Measurements from ENCODE around the gene CNOT10.

The CNOT10 gene

DNA sequence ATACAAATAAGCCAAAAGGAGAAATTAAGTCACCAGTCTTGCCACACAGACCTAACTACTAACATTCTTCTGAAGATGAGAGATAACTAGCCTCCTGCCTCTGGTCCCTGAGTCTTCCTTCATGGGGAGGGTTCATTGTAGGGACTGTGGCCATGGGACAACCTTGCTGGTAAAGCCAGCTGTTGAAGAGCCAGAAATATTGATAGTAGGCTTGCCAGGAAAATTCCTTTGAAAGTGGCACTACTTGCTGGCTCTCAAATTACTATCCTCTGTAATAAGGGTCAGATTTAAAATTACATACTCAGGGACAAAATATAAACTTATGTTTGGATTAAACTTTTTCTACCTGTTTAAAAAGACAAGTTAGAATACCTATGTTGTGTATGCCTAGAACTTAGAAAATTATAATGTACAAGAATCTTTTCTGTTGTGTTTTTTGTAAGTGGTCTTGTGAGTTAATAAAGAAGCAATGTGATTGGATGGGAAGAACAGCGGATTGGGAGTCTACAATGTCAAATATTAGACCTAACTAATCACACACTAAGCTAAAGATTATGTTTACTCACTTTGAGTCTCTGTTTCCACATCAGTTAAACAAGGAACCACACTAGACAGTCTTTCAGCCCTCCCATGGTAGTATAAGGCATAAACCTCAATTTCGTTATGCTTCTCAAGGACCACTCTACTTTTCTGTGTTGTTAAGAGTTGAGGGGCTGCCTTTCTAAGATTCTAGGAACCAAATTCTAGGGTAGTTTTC lies 72.8 kb downstream of the CNOT10 start:
- TF ChIP-seq, protein P1, sequence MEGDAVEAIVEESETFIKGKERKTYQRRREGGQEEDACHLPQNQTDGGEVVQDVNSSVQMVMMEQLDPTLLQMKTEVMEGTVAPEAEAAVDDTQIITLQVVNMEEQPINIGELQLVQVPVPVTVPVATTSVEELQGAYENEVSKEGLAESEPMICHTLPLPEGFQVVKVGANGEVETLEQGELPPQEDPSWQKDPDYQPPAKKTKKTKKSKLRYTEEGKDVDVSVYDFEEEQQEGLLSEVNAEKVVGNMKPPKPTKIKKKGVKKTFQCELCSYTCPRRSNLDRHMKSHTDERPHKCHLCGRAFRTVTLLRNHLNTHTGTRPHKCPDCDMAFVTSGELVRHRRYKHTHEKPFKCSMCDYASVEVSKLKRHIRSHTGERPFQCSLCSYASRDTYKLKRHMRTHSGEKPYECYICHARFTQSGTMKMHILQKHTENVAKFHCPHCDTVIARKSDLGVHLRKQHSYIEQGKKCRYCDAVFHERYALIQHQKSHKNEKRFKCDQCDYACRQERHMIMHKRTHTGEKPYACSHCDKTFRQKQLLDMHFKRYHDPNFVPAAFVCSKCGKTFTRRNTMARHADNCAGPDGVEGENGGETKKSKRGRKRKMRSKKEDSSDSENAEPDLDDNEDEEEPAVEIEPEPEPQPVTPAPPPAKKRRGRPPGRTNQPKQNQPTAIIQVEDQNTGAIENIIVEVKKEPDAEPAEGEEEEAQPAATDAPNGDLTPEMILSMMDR (IDR thresholded peaks at IDR 0.05; ENCODE audit: low read depth, low read length): no peak
- no peak overlapping the region for H3K4me3 ChIP-seq (ENCODE audit: low read depth, low read length)

DNA sequence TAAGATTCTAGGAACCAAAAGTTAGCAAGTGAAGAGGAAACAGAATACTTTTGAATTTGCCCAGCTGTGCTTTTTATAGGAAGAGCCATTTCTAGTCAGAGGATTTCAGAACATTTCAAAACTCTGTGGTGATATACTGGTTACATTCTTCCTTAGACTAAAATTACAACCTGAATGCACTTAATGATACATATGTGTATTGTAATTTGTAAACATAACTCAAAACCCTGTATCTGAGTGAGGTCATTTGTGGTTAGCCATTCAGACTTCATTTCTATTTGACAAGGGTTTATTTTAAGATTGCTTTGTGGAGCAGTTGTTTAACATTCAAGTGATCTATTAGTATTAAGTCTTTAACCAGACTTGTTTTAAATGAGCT lies 73.4 kb downstream of the CNOT10 start:
- TF ChIP-seq, protein P1 (IDR thresholded peaks at IDR 0.05; ENCODE audit: low read depth, low read length): no peak
- no peak overlapping the region for H3K4me3 ChIP-seq (ENCODE audit: low read depth, low read length)

- no peak overlapping the region for H3K4me3 ChIP-seq (ENCODE audit: low read depth, low read length)
- TF ChIP-seq, protein P1 (IDR thresholded peaks at IDR 0.05; ENCODE audit: low read depth, low read length): no peak
Observed at GRCh38 chr3:32759342-32759741, 74.4 kb downstream of the CNOT10 start.

GRCh38 chr3:32764481-32764880 lies 79.5 kb downstream of the CNOT10 start:
- no peak overlapping the region for H3K4me3 ChIP-seq (ENCODE audit: low read depth, low read length)
- TF ChIP-seq, protein P1 (IDR thresholded peaks at IDR 0.05; ENCODE audit: low read depth, low read length): no peak

DNA sequence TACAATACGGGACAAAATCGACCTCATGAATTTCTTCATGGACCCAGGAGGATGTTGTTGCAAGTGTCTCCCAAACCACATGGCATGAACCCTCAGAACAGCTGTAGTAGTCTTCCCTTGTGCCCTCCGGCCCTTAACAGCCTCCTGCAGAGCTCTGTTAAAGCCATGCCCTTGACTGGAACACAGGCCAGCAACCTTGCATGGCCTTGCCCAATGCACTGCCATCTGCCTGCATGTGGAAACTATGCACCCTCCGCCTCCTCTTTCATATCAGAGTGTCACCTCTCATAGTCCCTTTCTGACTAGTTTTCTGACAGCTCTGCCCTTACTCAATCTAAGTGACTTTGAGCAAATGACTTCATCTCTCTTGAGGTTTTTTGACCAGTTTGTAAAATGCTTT lies 93.4 kb downstream of the CNOT10 start:
- H3K4me3 ChIP-seq (ENCODE audit: low read depth, low read length): no peak overlapping the region
- TF ChIP-seq, protein P1 (IDR thresholded peaks at IDR 0.05; ENCODE audit: low read depth, low read length): no peak

DNA sequence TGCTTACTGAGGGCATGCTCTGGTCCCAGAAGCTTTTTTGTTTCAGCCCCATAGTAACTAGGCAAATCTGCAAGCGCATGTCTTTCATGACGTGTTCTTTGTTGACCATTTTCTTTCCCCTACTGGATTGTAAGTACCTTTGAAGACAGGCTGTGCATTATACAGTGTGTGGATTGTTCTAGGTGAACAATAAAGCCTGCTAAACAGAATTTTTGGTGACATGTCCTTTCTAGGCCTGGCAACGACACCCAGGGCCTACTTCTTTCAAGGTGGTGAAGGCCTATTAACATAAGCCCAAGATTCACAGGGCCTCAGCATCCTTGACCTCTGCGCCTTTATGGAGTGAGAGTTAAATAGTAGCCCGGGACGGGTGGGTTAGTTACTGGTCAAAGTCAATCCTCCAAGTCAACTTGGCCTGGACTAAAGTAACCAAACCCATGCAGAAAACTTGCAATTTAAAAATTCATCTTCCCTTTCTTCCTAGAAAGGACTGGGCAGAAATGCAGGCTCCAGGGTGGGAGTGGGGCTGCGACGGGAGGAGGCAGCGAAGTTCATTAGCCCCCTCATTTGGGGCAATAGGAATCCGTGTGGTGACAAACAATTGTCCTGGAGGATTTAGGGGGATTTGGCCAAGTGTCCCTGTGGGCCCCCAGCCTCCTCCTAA lies 95.2 kb downstream of the CNOT10 start:
- TF ChIP-seq, protein P1 (IDR thresholded peaks at IDR 0.05; ENCODE audit: low read depth, low read length): no peak
- H3K4me3 ChIP-seq (ENCODE audit: low read depth, low read length): peak overlapping the region; percentile 58

- H3K4me3 ChIP-seq (ENCODE audit: low read depth, low read length): peak overlapping the region; percentile 58
- TF ChIP-seq, protein P1 (IDR thresholded peaks at IDR 0.05; ENCODE audit: low read depth, low read length): no peak
Observed at GRCh38 chr3:32780735-32781210, 95.8 kb downstream of the CNOT10 start.

Data from WI38 (cell line).